ENCODE data around the gene CIC. TPM values are rescaled to one million over a fixed set of nuclear protein-coding genes. Genes with fewer than 3 reads are reported as not detected.

The CIC gene
- total RNA-seq, 1 donor from 2014 or later: 36.1 TPM

DNA sequence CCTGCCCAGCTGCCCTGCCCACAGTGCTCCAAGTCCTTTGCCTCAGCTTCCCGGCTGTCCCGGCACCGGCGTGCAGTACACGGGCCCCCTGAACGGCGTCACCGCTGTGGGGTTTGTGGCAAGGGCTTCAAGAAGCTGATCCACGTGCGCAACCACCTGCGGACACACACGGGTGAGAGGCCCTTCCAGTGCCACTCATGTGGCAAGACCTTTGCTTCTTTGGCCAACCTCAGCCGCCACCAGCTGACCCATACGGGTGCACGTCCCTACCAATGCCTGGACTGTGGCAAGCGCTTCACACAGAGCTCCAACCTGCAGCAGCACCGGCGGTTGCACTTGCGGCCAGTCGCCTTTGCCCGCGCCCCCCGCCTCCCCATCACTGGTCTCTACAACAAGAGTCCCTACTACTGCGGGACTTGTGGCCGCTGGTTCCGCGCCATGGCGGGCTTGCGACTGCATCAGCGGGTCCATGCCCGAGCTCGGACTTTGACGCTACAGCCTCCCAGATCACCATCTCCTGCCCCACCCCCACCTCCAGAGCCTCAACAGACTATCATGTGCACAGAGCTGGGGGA lies 43.2 kb upstream of the CIC start:
- intact Hi-C loops (cut with DNase I): no loop called here
- H3K27me3 ChIP-seq: no peaks in the 10 kb centered on the region
- H3K9me3 ChIP-seq: no peaks in the 10 kb centered on the region
- no peak overlapping the region for H3K4me3 ChIP-seq
- no peak overlapping the region for H3K27ac ChIP-seq
- no peak for DNase-seq (ENCODE audit: extremely low spot score in 2 of 2)
- TF ChIP-seq, protein P1, sequence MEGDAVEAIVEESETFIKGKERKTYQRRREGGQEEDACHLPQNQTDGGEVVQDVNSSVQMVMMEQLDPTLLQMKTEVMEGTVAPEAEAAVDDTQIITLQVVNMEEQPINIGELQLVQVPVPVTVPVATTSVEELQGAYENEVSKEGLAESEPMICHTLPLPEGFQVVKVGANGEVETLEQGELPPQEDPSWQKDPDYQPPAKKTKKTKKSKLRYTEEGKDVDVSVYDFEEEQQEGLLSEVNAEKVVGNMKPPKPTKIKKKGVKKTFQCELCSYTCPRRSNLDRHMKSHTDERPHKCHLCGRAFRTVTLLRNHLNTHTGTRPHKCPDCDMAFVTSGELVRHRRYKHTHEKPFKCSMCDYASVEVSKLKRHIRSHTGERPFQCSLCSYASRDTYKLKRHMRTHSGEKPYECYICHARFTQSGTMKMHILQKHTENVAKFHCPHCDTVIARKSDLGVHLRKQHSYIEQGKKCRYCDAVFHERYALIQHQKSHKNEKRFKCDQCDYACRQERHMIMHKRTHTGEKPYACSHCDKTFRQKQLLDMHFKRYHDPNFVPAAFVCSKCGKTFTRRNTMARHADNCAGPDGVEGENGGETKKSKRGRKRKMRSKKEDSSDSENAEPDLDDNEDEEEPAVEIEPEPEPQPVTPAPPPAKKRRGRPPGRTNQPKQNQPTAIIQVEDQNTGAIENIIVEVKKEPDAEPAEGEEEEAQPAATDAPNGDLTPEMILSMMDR (IDR thresholded peaks at IDR 0.05): no peak
- TF ChIP-seq POLR2AphosphoS5 (IDR thresholded peaks at IDR 0.05; ENCODE audit: insufficient read depth in 1 of 2, low read depth in 1 of 2) (no peak), POLR2A (IDR thresholded peaks at IDR 0.05) (no peak)
- peaks cover 0 to 44% of the 10 kb centered on the region in 2 donors for H3K36me3 ChIP-seq
- H3K4me1 ChIP-seq: peaks cover 21% of the 10 kb centered on the region

DNA sequence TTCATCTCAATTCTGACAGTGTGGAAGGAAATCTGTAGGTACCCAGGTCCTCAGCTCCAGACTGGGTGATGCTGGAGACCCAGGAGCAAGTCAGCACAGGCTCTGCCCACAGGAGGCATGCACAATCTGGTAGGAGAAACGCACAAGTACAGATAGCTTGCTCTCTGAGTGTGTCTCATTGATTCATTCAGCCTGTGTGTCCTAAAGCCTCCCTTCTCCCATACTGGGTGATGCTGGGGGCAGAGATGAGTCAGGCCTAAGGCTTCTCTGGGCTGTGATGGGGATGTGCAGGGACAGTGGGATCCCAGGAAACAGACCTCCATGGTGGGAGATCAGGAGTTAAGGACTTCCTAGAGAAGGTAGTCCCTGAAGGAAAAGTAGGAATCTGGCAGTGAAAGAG lies 42.2 kb upstream of the CIC start:
- H3K36me3 ChIP-seq: peaks cover 0 to 55% of the 10 kb centered on the region in 2 donors
- no peaks in the 10 kb centered on the region for H3K9me3 ChIP-seq

DNA sequence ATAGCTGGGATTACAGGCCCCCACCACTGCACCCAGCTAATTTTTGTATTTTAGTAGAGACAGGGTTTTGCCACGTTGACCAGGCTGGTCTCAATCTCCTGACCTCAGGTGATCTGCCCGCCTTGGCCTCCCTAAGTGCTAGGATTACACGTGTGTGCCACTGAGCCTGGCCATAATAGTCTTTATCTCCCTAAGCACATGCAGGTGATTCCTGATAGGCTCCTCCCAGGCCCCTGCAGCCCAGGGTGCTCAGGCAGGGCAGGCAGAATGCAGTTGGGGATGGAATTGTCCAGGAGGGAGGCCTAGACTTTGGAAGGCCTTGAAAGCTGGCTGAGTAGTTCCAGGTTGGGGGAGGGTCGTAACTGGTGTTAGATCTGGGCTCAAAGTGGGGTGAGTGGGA lies 40.4 kb upstream of the CIC start:
- peaks cover 0 to 71% of the 10 kb centered on the region in 2 donors for H3K36me3 ChIP-seq

More for the DNA sequence above, 42.2 kb upstream of the CIC start:
- no peak for DNase-seq (ENCODE audit: extremely low spot score in 2 of 2)
- H3K4me1 ChIP-seq: peaks cover 11% of the 10 kb centered on the region
- no peak for TF ChIP-seq POLR2AphosphoS5 (IDR thresholded peaks at IDR 0.05; ENCODE audit: insufficient read depth in 1 of 2, low read depth in 1 of 2)
- no peak for TF ChIP-seq POLR2A (IDR thresholded peaks at IDR 0.05)
- TF ChIP-seq, protein P1 (IDR thresholded peaks at IDR 0.05): no peak
- intact Hi-C loops (cut with DNase I): no loop called here
- H3K4me3 ChIP-seq: no peak overlapping the region
- H3K27ac ChIP-seq: no peak overlapping the region
- no peaks in the 10 kb centered on the region for H3K27me3 ChIP-seq

DNA sequence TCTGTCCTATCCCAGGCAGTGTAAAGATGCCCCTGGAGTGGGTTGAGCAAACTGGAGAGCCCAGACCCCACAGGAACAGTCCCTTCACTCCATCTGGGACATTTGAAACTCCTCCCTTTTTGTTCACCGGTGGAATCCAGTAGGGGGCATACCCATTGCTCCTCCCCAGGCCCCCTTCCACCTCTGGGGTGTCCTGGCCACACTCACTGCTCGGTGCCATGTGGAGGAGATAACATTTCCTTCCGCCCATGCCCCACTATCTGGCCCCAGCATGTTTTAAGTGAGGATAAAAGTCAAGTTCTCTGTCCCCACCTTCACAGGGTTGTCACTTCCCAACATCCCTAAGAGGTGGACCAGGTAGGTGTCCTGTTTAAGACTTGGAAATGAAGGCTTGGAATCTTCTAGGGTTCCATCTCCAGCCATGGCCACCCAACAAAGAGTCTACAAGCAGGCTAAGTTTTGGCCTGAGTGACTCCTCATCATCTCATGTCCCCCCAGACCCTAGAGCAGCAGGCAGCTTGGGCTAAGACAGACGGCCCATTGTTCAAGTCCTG lies 39.7 kb upstream of the CIC start:
- Histone ChIP-seq H3K4me3 (no peak overlapping the region), H3K4me1 (no peaks in the 10 kb centered on the region), H3K9me3 (no peaks in the 10 kb centered on the region), H3K27me3 (no peaks in the 10 kb centered on the region), H3K27ac (peak overlapping the region; percentile 7), H3K36me3 (peaks cover 0 to 75% of the 10 kb centered on the region in 2 donors)
- intact Hi-C loops (cut with DNase I): no loop called here
- DNase-seq (ENCODE audit: extremely low spot score in 2 of 2): no peak
- TF ChIP-seq POLR2A (IDR thresholded peaks at IDR 0.05): no peak
- TF ChIP-seq, protein P1 (IDR thresholded peaks at IDR 0.05): no peak
- TF ChIP-seq POLR2AphosphoS5 (IDR thresholded peaks at IDR 0.05; ENCODE audit: insufficient read depth in 1 of 2, low read depth in 1 of 2): no peak

More for the DNA sequence above, 40.4 kb upstream of the CIC start:
- no peak for DNase-seq (ENCODE audit: extremely low spot score in 2 of 2)
- no peak overlapping the region for H3K27ac ChIP-seq
- TF ChIP-seq, protein P1 (IDR thresholded peaks at IDR 0.05): no peak
- TF ChIP-seq POLR2A (IDR thresholded peaks at IDR 0.05) (no peak), POLR2AphosphoS5 (IDR thresholded peaks at IDR 0.05; ENCODE audit: insufficient read depth in 1 of 2, low read depth in 1 of 2) (no peak)
- no peak overlapping the region for H3K4me3 ChIP-seq
- H3K27me3 ChIP-seq: no peaks in the 10 kb centered on the region
- intact Hi-C loops (cut with DNase I): no loop called here
- no peaks in the 10 kb centered on the region for H3K9me3 ChIP-seq
- no peaks in the 10 kb centered on the region for H3K4me1 ChIP-seq

DNA sequence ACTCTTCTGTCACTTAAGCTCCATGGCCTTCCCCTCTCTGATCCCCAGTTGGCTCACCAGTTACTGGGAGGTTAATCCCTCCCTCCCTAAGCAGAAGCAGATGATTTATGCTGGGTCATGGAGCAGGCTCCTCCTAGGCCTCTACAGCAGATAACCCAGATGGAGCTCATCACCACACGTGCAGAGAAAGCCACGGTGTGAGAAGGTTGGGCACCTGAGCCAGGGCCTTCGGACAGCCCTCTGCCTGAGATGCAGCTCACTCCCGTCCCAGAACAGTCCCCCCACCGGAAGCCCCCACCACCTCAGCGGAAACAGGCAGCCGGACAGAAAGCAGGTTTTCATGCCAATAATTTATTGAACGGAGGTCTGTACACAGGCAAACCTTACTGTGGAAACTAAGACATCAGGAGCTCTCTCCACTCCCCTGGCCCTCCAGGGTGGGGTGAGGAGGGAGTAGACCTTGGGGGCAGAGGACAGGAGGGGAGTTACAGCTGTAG lies 39.1 kb upstream of the CIC start:
- Histone ChIP-seq H3K36me3 (peaks cover 0 to 75% of the 10 kb centered on the region in 2 donors), H3K27ac (peak overlapping the region; percentile 7), H3K4me1 (no peaks in the 10 kb centered on the region), H3K4me3 (no peak overlapping the region), H3K9me3 (no peaks in the 10 kb centered on the region), H3K27me3 (no peaks in the 10 kb centered on the region)
- TF ChIP-seq, protein P1 (IDR thresholded peaks at IDR 0.05): no peak
- TF ChIP-seq POLR2A (IDR thresholded peaks at IDR 0.05) (no peak), POLR2AphosphoS5 (IDR thresholded peaks at IDR 0.05; ENCODE audit: insufficient read depth in 1 of 2, low read depth in 1 of 2) (no peak)
- no peak for DNase-seq (ENCODE audit: extremely low spot score in 2 of 2)
- intact Hi-C loops (cut with DNase I): no loop called here
